ENCODE data around the gene LCE5A.
A peak's percentile ranks its signal among the peaks of the same experiment; 100 is the strongest.

LCE5A gene

DNA sequence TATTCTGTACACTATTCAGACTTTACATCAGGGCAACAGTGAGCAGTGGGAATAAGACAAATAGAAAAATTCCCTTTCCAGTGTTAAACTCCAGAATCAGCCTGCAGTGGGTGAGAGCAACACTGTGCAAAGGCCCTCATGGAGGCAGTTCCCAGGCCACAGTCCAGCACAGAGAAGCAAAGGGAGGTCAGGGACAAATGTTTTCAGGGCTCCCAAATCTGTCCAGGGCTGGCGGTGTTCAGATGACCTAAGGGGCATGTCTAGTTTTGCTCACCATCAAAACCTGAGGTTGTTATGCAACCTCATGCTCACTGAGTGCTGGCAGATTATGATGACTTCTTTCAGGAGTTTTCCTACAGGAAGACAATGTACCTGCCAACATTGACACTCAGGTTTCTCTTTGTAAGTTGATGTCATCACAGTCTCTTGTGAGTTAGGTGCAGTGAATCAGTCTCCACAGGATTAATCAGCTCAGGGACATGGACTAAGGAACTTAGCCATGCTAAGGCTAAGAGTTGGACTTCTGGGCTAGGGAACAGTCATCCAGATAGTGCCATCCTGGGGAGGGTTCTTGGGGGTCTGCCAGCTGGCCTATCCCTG, 3.6 kb upstream of the LCE5A start:
- Histone ChIP-seq H3K23ac (ENCODE audit: low read length) (no peak overlapping the region), H3K4me3 (ENCODE audit: low read length) (no peak overlapping the region), H3K36me3 (ENCODE audit: control insufficient read depth, insufficient read depth, low read length) (no peaks in the 10 kb centered on the region), H4K5ac (ENCODE audit: low read length) (no peak overlapping the region), H4K8ac (ENCODE audit: low read depth, low read length) (no peak overlapping the region), H3K9ac (ENCODE audit: low read length) (no peak overlapping the region), H3K56ac (ENCODE audit: low read length) (no peak overlapping the region), H3K27me3 (ENCODE audit: insufficient read depth, low read length, poor library complexity) (no peaks in the 10 kb centered on the region), H3K79me2 (ENCODE audit: control insufficient read depth, insufficient read depth, low read length) (no peaks in the 10 kb centered on the region), H3K79me1 (ENCODE audit: low read length) (no peaks in the 10 kb centered on the region), H3K4me2 (ENCODE audit: low read length) (no peak overlapping the region), H2AK5ac (ENCODE audit: low read length) (no peak overlapping the region), H3K27ac (ENCODE audit: low read depth, low read length) (no peak overlapping the region), H2BK5ac (ENCODE audit: low read length) (no peak overlapping the region), H3K4ac (ENCODE audit: low read depth, low read length) (no peak overlapping the region), H3K4me1 (ENCODE audit: control insufficient read depth, low read depth, low read length) (no peaks in the 10 kb centered on the region), H3K18ac (ENCODE audit: low read length) (no peak overlapping the region), H2BK15ac (replicated peaks; ENCODE audit: low read depth) (no peak overlapping the region), H2BK120ac (ENCODE audit: low read depth, low read length) (no peak overlapping the region)
- WGBS (ENCODE audit: extremely low coverage, insufficient coverage, low lambda C conversion rate): no CpG with 5 or more reads among the region's 1 CpG
- no peak for DNase-seq

DNA sequence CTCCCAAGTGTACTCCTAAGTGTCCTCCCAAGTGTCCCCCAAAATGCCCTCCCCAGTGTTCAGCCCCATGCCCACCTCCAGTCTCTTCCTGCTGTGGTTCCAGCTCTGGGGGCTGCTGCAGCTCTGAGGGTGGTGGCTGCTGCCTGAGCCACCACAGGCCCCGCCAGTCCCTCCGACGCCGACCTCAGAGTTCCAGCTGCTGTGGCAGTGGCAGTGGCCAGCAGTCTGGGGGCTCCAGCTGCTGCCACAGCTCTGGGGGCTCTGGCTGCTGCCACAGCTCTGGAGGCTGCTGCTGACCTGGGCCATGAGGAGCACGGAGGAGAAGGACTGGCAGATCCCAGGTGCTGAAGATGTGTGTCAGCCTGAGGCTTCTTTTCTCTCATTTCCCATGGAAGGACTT, 993 bp downstream of the LCE5A start:
- no peak overlapping the region for H2AK5ac ChIP-seq (ENCODE audit: low read length)
- WGBS (ENCODE audit: extremely low coverage, insufficient coverage, low lambda C conversion rate): no CpG with 5 or more reads among the region's 5 CpGs

DNA sequence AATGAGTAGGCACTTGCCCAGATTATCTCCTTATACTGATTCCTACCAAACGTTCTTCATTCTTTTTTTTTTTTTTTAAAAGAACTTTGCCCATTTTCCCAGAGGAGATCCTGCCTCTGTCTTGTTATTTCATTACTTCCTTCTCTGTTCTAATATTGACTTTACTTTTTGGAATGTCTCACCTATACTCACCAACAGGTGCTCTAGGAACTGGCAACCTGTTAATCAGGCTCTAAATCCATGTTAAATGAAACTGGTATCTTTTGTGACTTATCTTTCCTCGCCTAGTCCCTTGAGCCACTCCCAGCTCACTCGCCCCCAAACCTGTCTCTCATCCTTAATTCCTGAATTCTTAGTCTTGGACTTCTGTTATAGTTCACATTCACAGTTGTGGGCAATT, 2.5 kb downstream of the LCE5A start:
- H2BK15ac ChIP-seq (replicated peaks; ENCODE audit: low read depth): no peak overlapping the region
- no peak overlapping the region for H3K4me2 ChIP-seq (ENCODE audit: low read length)
- WGBS (ENCODE audit: extremely low coverage, insufficient coverage, low lambda C conversion rate): no CpG with 5 or more reads among the region's 3 CpGs
- H3K4me1 ChIP-seq (ENCODE audit: control insufficient read depth, low read depth, low read length): no peaks in the 10 kb centered on the region
- H3K18ac ChIP-seq (ENCODE audit: low read length): no peak overlapping the region
- no peaks in the 10 kb centered on the region for H3K79me1 ChIP-seq (ENCODE audit: low read length)
- H4K8ac ChIP-seq (ENCODE audit: low read depth, low read length): no peak overlapping the region
- H3K36me3 ChIP-seq (ENCODE audit: control insufficient read depth, insufficient read depth, low read length): no peaks in the 10 kb centered on the region
- no peak overlapping the region for H4K5ac ChIP-seq (ENCODE audit: low read length)
- no peak overlapping the region for H3K27ac ChIP-seq (ENCODE audit: low read depth, low read length)
- DNase-seq: no peak
- H2AK5ac ChIP-seq (ENCODE audit: low read length): no peak overlapping the region
- H3K9ac ChIP-seq (ENCODE audit: low read length): no peak overlapping the region
- H3K79me2 ChIP-seq (ENCODE audit: control insufficient read depth, insufficient read depth, low read length): no peaks in the 10 kb centered on the region
- H3K23ac ChIP-seq (ENCODE audit: low read length): no peak overlapping the region
- no peak overlapping the region for H2BK5ac ChIP-seq (ENCODE audit: low read length)
- H3K4me3 ChIP-seq (ENCODE audit: low read length): no peak overlapping the region
- no peak overlapping the region for H2BK120ac ChIP-seq (ENCODE audit: low read depth, low read length)
- H3K56ac ChIP-seq (ENCODE audit: low read length): no peak overlapping the region
- no peak overlapping the region for H3K4ac ChIP-seq (ENCODE audit: low read depth, low read length)
- H3K27me3 ChIP-seq (ENCODE audit: insufficient read depth, low read length, poor library complexity): no peaks in the 10 kb centered on the region

More for the DNA sequence above, 993 bp downstream of the LCE5A start:
- no peak overlapping the region for H3K18ac ChIP-seq (ENCODE audit: low read length)
- H3K4me2 ChIP-seq (ENCODE audit: low read length): no peak overlapping the region
- H3K36me3 ChIP-seq (ENCODE audit: control insufficient read depth, insufficient read depth, low read length): no peaks in the 10 kb centered on the region
- DNase-seq: no peak
- H3K4me1 ChIP-seq (ENCODE audit: control insufficient read depth, low read depth, low read length): no peaks in the 10 kb centered on the region
- H3K79me2 ChIP-seq (ENCODE audit: control insufficient read depth, insufficient read depth, low read length): no peaks in the 10 kb centered on the region
- H3K9ac ChIP-seq (ENCODE audit: low read length): no peak overlapping the region
- H4K8ac ChIP-seq (ENCODE audit: low read depth, low read length): no peak overlapping the region
- H2BK15ac ChIP-seq (replicated peaks; ENCODE audit: low read depth): no peak overlapping the region
- no peak overlapping the region for H2BK120ac ChIP-seq (ENCODE audit: low read depth, low read length)
- H3K27ac ChIP-seq (ENCODE audit: low read depth, low read length): no peak overlapping the region
- no peak overlapping the region for H3K4ac ChIP-seq (ENCODE audit: low read depth, low read length)
- H3K4me3 ChIP-seq (ENCODE audit: low read length): no peak overlapping the region
- H3K56ac ChIP-seq (ENCODE audit: low read length): no peak overlapping the region
- H3K27me3 ChIP-seq (ENCODE audit: insufficient read depth, low read length, poor library complexity): no peaks in the 10 kb centered on the region
- no peak overlapping the region for H4K5ac ChIP-seq (ENCODE audit: low read length)
- no peak overlapping the region for H3K23ac ChIP-seq (ENCODE audit: low read length)
- no peaks in the 10 kb centered on the region for H3K79me1 ChIP-seq (ENCODE audit: low read length)
- no peak overlapping the region for H2BK5ac ChIP-seq (ENCODE audit: low read length)

DNA sequence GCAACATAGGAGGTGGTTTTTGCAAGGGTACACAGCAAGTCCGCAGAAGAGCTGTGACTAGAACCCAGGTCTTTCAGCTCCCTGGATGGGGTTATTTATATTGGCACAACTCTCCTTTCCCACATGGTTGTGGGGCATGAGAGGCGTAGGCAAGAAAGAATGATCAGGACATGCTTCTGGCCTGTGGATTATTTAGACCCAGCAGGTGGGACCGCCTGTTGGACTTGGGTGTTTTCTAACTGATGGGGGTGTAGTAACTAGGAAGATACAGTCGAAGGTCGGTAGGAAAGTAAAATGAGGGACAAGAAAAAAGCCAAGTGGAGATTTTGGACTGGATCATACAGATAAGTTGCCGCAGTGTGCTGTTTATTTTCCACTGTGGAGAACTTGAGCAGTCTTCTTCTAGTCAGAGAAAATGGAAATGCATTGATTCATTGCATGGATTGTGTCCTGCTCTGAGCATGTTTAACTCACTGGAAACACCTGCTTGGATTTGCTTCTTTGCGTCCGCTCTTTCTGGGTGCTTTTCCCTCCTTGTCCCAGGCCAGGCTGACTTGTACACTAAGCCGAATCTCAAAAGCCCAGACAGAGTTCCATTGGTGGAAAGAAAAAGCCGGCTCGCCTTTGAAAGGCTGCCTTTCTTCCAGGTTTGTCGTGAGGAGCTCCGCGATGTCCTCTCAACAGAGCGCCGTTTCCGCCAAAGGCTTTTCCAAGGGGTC, 4.3 kb downstream of the LCE5A start:
- no peak overlapping the region for H2BK120ac ChIP-seq (ENCODE audit: low read depth, low read length)
- no peak overlapping the region for H3K4me2 ChIP-seq (ENCODE audit: low read length)
- H3K27ac ChIP-seq (ENCODE audit: low read depth, low read length): no peak overlapping the region
- H3K27me3 ChIP-seq (ENCODE audit: insufficient read depth, low read length, poor library complexity): no peaks in the 10 kb centered on the region
- no peaks in the 10 kb centered on the region for H3K4me1 ChIP-seq (ENCODE audit: control insufficient read depth, low read depth, low read length)
- no peaks in the 10 kb centered on the region for H3K79me1 ChIP-seq (ENCODE audit: low read length)
- no peak overlapping the region for H4K8ac ChIP-seq (ENCODE audit: low read depth, low read length)
- no peak for DNase-seq
- H3K79me2 ChIP-seq (ENCODE audit: control insufficient read depth, insufficient read depth, low read length): no peaks in the 10 kb centered on the region
- H3K56ac ChIP-seq (ENCODE audit: low read length): no peak overlapping the region
- no peak overlapping the region for H4K5ac ChIP-seq (ENCODE audit: low read length)
- H2AK5ac ChIP-seq (ENCODE audit: low read length): no peak overlapping the region
- no peaks in the 10 kb centered on the region for H3K36me3 ChIP-seq (ENCODE audit: control insufficient read depth, insufficient read depth, low read length)
- no peak overlapping the region for H3K9ac ChIP-seq (ENCODE audit: low read length)
- no peak overlapping the region for H2BK5ac ChIP-seq (ENCODE audit: low read length)
- H3K4me3 ChIP-seq (ENCODE audit: low read length): no peak overlapping the region
- no peak overlapping the region for H3K23ac ChIP-seq (ENCODE audit: low read length)
- H3K18ac ChIP-seq (ENCODE audit: low read length): no peak overlapping the region
- no CpG with 5 or more reads among the region's 17 CpGs for WGBS (ENCODE audit: extremely low coverage, insufficient coverage, low lambda C conversion rate)
- no peak overlapping the region for H3K4ac ChIP-seq (ENCODE audit: low read depth, low read length)
- no peak overlapping the region for H2BK15ac ChIP-seq (replicated peaks; ENCODE audit: low read depth)

DNA sequence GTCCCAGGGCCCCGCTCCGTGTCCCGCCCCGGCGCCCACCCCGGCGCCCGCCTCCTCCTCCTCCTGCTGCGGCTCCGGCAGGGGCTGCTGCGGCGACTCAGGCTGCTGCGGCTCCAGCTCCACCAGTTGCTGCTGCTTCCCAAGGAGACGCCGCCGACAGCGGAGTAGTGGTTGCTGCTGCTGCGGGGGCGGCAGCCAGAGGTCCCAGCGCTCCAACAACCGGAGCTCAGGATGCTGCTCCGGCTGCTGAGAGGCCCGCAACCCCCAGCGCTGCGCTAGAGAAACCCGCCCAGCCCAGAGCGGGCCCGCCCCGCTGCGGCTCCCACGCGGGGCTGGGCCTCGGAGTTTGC, 4.8 kb downstream of the LCE5A start:
- WGBS (ENCODE audit: extremely low coverage, insufficient coverage, low lambda C conversion rate): no CpG with 5 or more reads among the region's 33 CpGs
- Histone ChIP-seq H3K56ac (ENCODE audit: low read length) (no peak overlapping the region), H2AK5ac (ENCODE audit: low read length) (no peak overlapping the region), H2BK5ac (ENCODE audit: low read length) (no peak overlapping the region), H2BK120ac (ENCODE audit: low read depth, low read length) (no peak overlapping the region), H3K79me1 (ENCODE audit: low read length) (no peaks in the 10 kb centered on the region), H3K79me2 (ENCODE audit: control insufficient read depth, insufficient read depth, low read length) (no peaks in the 10 kb centered on the region), H3K27me3 (ENCODE audit: insufficient read depth, low read length, poor library complexity) (no peaks in the 10 kb centered on the region), H4K8ac (ENCODE audit: low read depth, low read length) (no peak overlapping the region), H3K4me2 (ENCODE audit: low read length) (no peak overlapping the region), H3K4me3 (ENCODE audit: low read length) (no peak overlapping the region), H3K4ac (ENCODE audit: low read depth, low read length) (no peak overlapping the region), H3K9ac (ENCODE audit: low read length) (no peak overlapping the region), H3K4me1 (ENCODE audit: control insufficient read depth, low read depth, low read length) (no peaks in the 10 kb centered on the region), H3K27ac (ENCODE audit: low read depth, low read length) (no peak overlapping the region), H3K36me3 (ENCODE audit: control insufficient read depth, insufficient read depth, low read length) (no peaks in the 10 kb centered on the region), H3K18ac (ENCODE audit: low read length) (no peak overlapping the region), H2BK15ac (replicated peaks; ENCODE audit: low read depth) (no peak overlapping the region), H4K5ac (ENCODE audit: low read length) (no peak overlapping the region), H3K23ac (ENCODE audit: low read length) (no peak overlapping the region)
- peak; percentile 1 for DNase-seq

DNA sequence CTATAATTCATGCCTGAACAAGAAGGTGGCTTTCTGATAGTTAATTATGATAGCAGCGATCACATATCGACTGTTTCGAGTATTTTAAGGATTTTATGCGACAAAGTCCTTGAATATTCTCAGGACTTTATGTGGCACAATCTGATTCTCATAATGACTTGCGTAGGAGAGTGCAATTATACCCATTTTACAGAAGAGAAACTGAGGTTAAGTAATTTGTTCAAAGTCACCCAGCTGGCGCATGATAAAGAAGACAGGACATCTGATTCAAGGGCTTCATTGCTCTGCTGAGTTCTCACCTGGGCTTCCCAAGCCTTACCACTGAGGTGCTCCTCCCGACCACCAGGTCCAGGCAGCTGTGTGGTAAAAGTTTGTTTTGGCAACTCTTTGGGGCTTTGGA, 5.5 kb downstream of the LCE5A start:
- Histone ChIP-seq H3K79me1 (ENCODE audit: low read length) (no peaks in the 10 kb centered on the region), H3K23ac (ENCODE audit: low read length) (no peak overlapping the region), H2AK5ac (ENCODE audit: low read length) (no peak overlapping the region), H3K4me1 (ENCODE audit: control insufficient read depth, low read depth, low read length) (no peaks in the 10 kb centered on the region), H3K18ac (ENCODE audit: low read length) (no peak overlapping the region), H4K5ac (ENCODE audit: low read length) (no peak overlapping the region), H3K56ac (ENCODE audit: low read length) (no peak overlapping the region), H3K79me2 (ENCODE audit: control insufficient read depth, insufficient read depth, low read length) (no peaks in the 10 kb centered on the region), H3K36me3 (ENCODE audit: control insufficient read depth, insufficient read depth, low read length) (no peaks in the 10 kb centered on the region), H3K9ac (ENCODE audit: low read length) (no peak overlapping the region), H3K27ac (ENCODE audit: low read depth, low read length) (no peak overlapping the region), H3K4me3 (ENCODE audit: low read length) (no peak overlapping the region), H4K8ac (ENCODE audit: low read depth, low read length) (no peak overlapping the region), H3K27me3 (ENCODE audit: insufficient read depth, low read length, poor library complexity) (no peaks in the 10 kb centered on the region), H2BK5ac (ENCODE audit: low read length) (no peak overlapping the region), H3K4ac (ENCODE audit: low read depth, low read length) (no peak overlapping the region), H2BK120ac (ENCODE audit: low read depth, low read length) (no peak overlapping the region), H2BK15ac (replicated peaks; ENCODE audit: low read depth) (no peak overlapping the region), H3K4me2 (ENCODE audit: low read length) (no peak overlapping the region)
- no CpG with 5 or more reads among the region's 7 CpGs for WGBS (ENCODE audit: extremely low coverage, insufficient coverage, low lambda C conversion rate)
- no peak for DNase-seq
